HG03442 (cell line): ENCODE data around the gene GPX4.
A peak's percentile ranks its signal among the peaks of the same experiment; 100 is the strongest.

Source experiments
- ATAC-seq: cut with Tn5 transposase; IDR thresholded peaks from one replicate; pipeline ENCODE4 v1.9.1; 2021; ENCODE audit warnings: mild to moderate bottlenecking, moderate library complexity; ENCODE audit not compliant: unreplicated experiment

The GPX4 gene

GRCh38 chr19:1102407-1103131, 1.2 kb upstream of the GPX4 start:
- no peak for ATAC-seq

DNA sequence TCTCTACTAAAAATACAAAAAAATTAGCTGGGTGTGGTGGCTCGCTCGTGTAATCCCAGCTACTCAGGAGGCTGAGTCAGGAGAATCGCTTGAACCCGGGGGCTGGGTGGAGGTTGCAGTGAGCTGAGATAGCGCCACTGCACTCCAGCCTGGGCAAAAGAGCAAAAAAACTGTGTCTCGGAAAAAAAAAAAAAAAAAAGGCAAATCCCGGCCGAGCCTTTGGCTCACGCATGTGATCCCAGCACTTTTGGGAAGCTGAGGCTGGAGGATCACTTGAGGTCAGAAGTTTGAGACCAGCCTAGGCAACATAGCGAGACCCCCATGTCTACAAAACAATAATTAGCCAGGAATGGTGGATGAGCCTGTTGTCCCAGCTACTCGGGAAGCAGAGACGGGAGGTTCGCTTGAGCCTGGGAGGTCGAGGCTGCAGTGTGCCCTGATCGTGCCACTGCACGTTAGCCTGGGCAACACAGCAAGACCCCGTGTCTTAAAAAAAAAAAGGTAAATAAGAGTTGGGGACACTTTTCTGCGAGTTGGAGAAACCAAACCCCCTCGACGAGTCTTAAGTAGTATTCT, 574 bp upstream of the GPX4 start:
- no peak for ATAC-seq

- ATAC-seq: peak; percentile 33
Measured at GRCh38 chr19:1104311-1105007, 665 bp downstream of the GPX4 start.

GRCh38 chr19:1105008-1105872, 1.4 kb downstream of the GPX4 start:
- no peak for ATAC-seq

DNA sequence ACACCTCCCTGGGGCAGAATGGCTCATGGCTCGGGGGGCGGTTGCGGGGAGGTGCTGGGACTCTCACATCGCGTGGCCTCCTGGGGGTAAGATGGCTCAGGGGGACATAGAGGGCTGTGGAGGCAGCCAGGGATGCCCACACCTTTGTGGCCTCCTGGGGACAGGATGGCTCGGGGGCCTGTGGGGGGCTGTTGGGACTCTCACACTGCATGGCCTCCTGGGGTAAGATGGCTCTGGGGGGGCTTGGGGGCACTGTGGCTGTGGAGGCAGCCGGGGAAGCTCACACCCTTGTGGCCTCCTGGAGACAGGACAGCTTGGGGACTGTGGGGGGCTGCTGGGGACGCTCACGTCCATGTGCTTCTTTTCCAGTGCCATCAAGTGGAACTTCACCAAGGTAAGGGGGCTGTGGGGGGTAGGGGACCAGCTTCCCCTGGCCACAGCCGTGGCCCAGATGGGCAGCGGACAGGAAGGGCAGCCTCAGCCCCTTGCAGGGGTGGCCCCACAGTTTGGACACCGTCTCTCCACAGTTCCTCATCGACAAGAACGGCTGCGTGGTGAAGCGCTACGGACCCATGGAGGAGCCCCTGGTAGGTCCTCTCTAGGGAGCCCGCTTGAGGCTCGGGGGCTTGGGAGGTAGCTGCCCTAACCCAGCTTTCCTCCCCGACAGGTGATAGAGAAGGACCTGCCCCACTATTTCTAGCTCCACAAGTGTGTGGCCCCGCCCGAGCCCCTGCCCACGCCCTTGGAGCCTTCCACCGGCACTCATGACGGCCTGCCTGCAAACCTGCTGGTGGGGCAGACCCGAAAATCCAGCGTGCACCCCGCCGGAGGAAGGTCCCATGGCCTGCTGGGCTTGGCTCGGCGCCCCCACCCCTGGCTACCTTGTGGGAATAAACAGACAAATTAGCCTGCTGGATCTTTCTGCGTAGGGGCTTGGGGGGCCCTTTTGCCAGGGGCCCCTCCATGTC, 2.4 kb downstream of the GPX4 start:
- ATAC-seq: no peak

DNA sequence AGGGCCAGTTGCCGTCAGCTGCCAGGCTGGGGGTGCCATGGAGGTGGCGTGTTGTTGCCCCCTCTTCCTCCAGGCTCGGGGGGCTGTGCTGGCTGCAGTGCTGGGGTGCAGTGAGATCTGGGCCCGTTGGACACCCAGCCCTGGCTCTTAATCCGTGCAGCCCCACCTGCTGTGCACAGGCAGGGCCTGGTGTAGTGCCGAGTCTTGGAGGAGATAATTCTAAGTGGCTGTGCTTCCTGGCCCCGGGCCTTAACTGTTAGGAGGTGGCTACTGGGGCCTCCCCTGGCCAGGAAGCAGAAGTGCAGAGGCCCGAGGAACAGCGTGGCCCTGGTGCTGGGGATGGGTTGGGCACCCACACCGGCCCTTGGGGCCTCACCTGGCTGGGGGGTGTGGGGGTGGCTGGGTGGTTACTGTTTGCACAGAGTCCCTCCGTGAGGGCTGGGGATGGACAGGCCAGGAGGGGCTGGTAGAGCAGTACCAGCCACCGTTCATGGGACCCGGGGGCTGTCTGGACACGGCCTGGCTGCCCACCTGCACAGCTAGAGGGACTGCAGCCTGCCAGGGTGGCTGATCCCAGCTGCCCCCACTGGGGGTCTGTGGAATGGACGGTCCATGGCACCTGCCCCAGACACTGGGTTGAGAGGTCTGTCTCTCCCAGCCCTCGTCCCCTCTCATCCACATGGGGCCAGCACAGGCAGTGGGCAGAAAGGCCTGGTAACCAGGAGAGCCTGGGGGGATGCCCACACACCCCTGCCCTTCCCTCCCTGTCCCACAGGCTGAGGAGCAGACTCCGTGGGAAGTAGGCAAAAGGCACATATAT, 3.3 kb downstream of the GPX4 start:
- ATAC-seq: no peak

GRCh38 chr19:1107661-1108261, 4.0 kb downstream of the GPX4 start:
- ATAC-seq: no peak

DNA sequence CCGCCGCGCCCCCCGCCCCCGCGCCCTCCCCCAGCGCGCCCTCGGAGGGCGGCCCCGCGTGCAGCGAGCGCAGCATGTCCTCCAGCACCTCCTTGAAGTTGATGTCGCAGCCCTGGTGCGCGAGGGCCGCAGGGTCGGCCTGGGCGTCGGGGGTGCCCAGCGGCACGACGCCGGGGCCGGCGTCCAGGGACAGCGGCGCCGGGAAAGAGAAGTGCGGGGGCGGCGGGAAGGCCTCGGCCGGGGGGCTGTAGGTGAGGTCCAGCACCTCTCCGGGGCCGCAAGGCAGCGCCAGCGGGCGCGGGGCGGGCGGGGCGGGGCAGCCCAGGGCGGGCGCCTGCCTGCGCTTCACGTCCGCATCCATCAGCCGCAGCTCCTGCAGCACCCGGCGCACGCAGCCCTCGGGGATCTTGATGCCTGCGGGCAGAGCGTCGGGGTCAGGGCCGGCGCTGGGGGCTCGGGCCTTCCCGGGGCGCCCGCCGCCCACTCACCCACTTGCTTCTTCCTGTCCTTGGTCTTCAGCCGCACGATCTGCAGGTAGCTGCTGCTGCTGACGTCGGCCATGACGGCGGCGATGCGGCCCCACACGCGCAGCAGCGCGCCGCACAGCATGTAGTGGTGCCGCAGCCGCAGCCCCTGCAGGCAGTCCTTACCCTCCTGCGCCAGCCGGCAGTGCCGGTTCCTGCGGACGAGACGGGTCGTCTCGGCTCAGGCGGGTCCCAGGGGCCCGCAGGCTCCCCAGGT, 4.7 kb downstream of the GPX4 start:
- ATAC-seq: no peak

GRCh38 chr19:1109032-1109551, 5.3 kb downstream of the GPX4 start:
- ATAC-seq: no peak

- ATAC-seq: no peak
Measured at GRCh38 chr19:1109697-1110671, 6.2 kb downstream of the GPX4 start.

DNA sequence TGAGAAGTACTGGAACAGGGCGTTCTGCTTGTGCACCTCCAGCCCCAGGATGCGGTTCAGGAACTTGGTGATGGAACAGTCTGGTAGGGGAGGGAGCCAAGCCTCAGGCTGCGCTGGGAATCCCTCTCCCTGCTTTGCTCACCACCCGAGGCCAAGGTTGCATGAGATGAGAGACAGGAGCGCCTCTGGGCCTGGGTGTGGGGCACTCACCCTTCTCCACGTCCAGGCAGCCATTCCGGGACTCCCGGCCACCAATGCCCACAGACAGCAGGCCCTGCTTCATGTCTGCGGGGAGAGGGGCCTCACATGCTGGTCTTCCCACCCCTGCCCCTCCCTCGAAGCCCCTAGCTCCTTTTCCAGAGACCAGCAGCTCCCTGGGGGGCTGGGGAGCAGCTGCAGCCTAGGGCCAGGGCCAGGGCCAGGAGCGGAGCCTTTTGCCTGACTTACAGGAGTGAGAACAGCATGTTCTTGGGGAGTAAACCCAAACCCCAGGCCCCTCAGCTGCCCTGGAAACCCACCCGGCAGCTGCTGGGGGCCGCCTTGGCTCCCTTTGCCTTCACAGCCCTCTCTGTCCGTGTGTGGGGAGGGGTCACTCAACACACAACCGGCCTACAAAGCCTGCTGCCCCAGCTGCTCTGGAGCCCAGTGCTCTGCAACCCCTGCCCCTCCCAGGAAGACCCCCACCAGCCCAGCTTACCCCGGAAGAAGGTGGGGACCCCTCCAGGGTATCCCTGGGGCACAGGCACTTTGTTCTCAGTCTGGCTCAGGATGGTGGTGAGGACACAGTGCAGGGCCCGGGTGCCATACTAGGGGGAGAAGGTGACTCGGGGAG, 7.2 kb downstream of the GPX4 start:
- ATAC-seq: no peak

DNA sequence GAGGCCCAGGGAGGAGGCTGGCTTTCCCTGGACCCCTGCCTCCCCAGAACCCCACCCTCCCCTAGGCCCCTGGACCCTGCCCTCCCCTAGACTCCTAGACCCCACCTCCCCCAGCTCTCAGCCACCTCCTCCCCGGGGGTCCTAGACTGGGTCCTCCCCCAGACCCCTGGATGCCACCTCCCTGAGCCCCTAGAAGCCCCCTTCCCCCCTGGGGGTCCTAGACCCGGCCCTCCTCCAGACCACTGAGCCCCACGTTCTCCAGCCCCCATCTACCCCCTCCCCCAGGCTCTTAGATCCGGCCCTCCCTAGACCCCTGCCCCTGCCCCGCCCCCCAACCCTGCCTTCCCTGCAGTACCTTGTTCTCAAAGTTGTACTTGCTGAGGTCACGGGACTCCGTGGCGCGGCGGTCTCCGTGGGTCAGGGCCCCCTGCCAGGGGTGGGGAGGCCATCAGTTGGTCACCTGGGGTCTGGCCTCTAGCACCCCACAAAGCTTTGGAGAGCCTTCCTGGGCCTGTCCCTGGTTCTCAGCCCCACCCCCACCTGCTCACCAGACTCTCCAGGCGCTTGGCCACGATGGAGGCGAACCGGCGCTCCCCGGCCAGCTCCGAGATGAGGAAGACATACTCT, 8.0 kb downstream of the GPX4 start:
- no peak for ATAC-seq

- ATAC-seq: no peak
Measured at GRCh38 chr19:1112268-1113029, 8.7 kb downstream of the GPX4 start.

- ATAC-seq: no peak
Measured at GRCh38 chr19:1113030-1113985, 9.5 kb downstream of the GPX4 start.
